ENCODE data around the gene DNHD1. TPM values are rescaled to one million over a fixed set of nuclear protein-coding genes. Genes with fewer than 3 reads are reported as not detected.

DNHD1 gene
- total and polyA plus RNA-seq, 9 of the 15 experiments (the other 6 are each of a cell fraction or from before 2014, with no cell fraction given) = 0.82 to 9.7 (median 3.8) TPM

DNA sequence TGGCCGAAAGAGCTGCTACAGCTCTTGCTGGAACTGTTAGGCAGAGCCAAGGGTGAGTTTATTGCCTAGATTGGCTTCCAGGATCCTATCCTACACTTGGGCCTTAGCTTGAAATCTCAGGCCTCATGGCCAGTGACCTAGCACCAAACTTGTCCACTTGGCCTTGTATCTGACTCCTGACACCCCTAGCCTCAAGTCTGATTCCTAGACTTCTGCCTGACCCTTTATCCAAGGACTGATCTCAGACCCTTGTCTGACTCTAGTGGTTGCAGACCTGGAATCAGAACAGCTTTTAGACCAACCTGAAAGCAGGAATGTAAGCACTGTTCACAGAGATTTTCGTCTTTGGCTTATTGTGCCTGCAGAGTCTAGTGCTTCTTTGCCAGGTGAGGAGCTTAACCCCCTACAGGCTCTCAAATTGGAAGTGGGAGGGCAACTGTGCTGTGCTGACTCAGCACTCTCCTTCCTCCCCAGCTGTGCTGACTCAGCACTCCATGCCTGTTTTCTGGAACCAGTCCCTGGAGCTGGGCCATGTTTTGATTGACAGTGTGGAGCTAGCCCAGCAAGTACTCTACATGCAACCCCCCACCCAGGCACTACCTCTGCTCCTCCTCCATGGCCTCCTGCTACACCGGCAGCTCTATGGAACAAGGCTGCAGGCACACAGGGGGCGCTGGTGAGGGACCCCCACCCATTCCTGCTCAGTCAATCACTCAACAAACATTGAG lies 71.3 kb downstream of the DNHD1 start (continued):
- TF ChIP-seq, protein P1, sequence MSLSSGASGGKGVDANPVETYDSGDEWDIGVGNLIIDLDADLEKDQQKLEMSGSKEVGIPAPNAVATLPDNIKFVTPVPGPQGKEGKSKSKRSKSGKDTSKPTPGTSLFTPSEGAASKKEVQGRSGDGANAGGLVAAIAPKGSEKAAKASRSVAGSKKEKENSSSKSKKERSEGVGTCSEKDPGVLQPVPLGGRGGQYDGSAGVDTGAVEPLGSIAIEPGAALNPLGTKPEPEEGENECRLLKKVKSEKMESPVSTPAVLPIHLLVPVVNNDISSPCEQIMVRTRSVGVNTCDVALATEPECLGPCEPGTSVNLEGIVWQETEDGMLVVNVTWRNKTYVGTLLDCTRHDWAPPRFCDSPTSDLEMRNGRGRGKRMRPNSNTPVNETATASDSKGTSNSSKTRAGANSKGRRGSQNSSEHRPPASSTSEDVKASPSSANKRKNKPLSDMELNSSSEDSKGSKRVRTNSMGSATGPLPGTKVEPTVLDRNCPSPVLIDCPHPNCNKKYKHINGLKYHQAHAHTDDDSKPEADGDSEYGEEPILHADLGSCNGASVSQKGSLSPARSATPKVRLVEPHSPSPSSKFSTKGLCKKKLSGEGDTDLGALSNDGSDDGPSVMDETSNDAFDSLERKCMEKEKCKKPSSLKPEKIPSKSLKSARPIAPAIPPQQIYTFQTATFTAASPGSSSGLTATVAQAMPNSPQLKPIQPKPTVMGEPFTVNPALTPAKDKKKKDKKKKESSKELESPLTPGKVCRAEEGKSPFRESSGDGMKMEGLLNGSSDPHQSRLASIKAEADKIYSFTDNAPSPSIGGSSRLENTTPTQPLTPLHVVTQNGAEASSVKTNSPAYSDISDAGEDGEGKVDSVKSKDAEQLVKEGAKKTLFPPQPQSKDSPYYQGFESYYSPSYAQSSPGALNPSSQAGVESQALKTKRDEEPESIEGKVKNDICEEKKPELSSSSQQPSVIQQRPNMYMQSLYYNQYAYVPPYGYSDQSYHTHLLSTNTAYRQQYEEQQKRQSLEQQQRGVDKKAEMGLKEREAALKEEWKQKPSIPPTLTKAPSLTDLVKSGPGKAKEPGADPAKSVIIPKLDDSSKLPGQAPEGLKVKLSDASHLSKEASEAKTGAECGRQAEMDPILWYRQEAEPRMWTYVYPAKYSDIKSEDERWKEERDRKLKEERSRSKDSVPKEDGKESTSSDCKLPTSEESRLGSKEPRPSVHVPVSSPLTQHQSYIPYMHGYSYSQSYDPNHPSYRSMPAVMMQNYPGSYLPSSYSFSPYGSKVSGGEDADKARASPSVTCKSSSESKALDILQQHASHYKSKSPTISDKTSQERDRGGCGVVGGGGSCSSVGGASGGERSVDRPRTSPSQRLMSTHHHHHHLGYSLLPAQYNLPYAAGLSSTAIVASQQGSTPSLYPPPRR (CRISPR knock-in tag; IDR thresholded peaks at IDR 0.05; ENCODE audit: borderline replicate concordance) = no peak
- TF ChIP-seq ELF4 (CRISPR knock-in tag; IDR thresholded peaks at IDR 0.05) (no peak), ETV1 (tag; conservative IDR thresholded peaks at IDR 0.05; ENCODE audit: low read depth) (no peak), MCM7 (IDR thresholded peaks at IDR 0.05) (no peak), TOE1 (IDR thresholded peaks at IDR 0.05; ENCODE audit: borderline replicate concordance) (no peak), TOE1 (CRISPR knock-in tag; IDR thresholded peaks at IDR 0.05; ENCODE audit: borderline replicate concordance, low read depth) (no peak), TAF9B (IDR thresholded peaks at IDR 0.05; ENCODE audit: partially characterized antibody) (peak; percentile 99), WHSC1 (IDR thresholded peaks at IDR 0.05; ENCODE audit: low read length) (no peak), ZC3H4 (CRISPR knock-in tag; IDR thresholded peaks at IDR 0.05; ENCODE audit: borderline replicate concordance) (no peak), BRD9 (IDR thresholded peaks at IDR 0.05; ENCODE audit: low read depth, partially characterized antibody) (no peak), SIN3A (IDR thresholded peaks at IDR 0.05; ENCODE audit: borderline replicate concordance in 2 of 2, control insufficient read depth in 1 of 2, low read depth in 2 of 2, low read length in 2 of 2) (peak; percentile 99), ZNF324 (CRISPR knock-in tag; IDR thresholded peaks at IDR 0.05) (no peak), MEF2D (tag; conservative IDR thresholded peaks at IDR 0.05; ENCODE audit: low read depth) (peak; percentile 50; the same call in 1 of the 2 replicates), SETDB1 (IDR thresholded peaks at IDR 0.05; ENCODE audit: low read length) (no peak), POLR2AphosphoS2 (IDR thresholded peaks at IDR 0.05; ENCODE audit: low read length) (no peak), CBX8 (IDR thresholded peaks at IDR 0.05; ENCODE audit: borderline replicate concordance, extremely low read depth, low read depth, low read length, poor library complexity, severe bottlenecking) (no peak), PRPF4 (IDR thresholded peaks at IDR 0.05; ENCODE audit: insufficient read depth, low read depth, low read length, poor library complexity, severe bottlenecking) (no peak), ZNF764 (CRISPR knock-in tag; IDR thresholded peaks at IDR 0.05; ENCODE audit: low read depth) (no peak)
- TF ChIP-seq, protein P2, sequence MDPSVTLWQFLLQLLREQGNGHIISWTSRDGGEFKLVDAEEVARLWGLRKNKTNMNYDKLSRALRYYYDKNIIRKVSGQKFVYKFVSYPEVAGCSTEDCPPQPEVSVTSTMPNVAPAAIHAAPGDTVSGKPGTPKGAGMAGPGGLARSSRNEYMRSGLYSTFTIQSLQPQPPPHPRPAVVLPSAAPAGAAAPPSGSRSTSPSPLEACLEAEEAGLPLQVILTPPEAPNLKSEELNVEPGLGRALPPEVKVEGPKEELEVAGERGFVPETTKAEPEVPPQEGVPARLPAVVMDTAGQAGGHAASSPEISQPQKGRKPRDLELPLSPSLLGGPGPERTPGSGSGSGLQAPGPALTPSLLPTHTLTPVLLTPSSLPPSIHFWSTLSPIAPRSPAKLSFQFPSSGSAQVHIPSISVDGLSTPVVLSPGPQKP (CRISPR knock-in tag; IDR thresholded peaks at IDR 0.05) = no peak
- TF ChIP-seq, protein P3, sequence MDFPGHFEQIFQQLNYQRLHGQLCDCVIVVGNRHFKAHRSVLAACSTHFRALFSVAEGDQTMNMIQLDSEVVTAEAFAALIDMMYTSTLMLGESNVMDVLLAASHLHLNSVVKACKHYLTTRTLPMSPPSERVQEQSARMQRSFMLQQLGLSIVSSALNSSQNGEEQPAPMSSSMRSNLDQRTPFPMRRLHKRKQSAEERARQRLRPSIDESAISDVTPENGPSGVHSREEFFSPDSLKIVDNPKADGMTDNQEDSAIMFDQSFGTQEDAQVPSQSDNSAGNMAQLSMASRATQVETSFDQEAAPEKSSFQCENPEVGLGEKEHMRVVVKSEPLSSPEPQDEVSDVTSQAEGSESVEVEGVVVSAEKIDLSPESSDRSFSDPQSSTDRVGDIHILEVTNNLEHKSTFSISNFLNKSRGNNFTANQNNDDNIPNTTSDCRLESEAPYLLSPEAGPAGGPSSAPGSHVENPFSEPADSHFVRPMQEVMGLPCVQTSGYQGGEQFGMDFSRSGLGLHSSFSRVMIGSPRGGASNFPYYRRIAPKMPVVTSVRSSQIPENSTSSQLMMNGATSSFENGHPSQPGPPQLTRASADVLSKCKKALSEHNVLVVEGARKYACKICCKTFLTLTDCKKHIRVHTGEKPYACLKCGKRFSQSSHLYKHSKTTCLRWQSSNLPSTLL (IDR thresholded peaks at IDR 0.05) = no peak
